GM23248 (cell line): ENCODE results near the gene MTA3.

Experiments used
- EZH2 ChIP-seq: fragments of 200-600 bp; sonication (generic); IDR thresholded peaks from 2 replicates; pipeline ENCODE4 v1.6.1; 2018; ENCODE audit warnings: antibody characterized with exemption, mild to moderate bottlenecking; ENCODE audit not compliant: insufficient read depth, poor library complexity, severe bottlenecking
- EZH2phosphoT487 ChIP-seq: fragments of 200-600 bp; sonication (generic); IDR thresholded peaks from 2 replicates; pipeline ENCODE4 v1.6.1; 2018; ENCODE audit warnings: antibody characterized with exemption, moderate library complexity, mild to moderate bottlenecking, low read depth; ENCODE audit not compliant: insufficient read depth

DNA sequence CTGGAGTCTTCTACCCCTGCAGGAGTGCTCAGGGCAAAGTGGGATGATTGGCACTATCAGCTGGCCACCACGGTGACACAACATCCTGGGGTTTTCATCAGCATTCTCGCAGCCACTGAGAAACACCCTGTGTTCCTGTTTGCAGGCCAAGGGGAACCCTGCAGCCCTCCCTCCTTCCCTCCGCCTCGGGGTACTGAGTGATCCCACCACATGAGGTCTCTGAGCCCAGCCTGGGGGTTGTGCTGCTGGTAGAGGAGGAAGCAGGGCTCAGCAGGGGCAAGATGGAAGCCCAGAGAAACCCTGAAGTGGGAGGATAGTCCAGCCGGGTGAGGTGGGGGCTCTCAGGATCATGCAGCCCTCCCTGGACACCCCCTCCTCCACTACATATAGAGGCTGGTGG lies 195.7 kb downstream of the MTA3 start, which contains the start of gene OXER1:
- TF ChIP-seq EZH2phosphoT487 (no peak), EZH2 (no peak)
